GM08714 (cell line): ENCODE measurements around the gene SND1.
"Not testable (repeated sequence)": the region's sequence is repeated elsewhere in the genome, so short reads cannot be mapped to it uniquely, and the experiment has no call there.

ENCODE experiments used
- H3K4me3 ChIP-seq: fragments of 200-500 bp; sonication (Bioruptor generic); 2 replicates; pipeline ENCODE4 v1.5.1; 2014; ENCODE audit warnings: mild to moderate bottlenecking, low read length, inconsistent platforms
- ZNF274 ChIP-seq: IDR thresholded peaks from 2 replicates; pipeline ENCODE4 v1.6.1; 2012; ENCODE audit warnings: mild to moderate bottlenecking, low read depth, low read length

SND1 gene

GRCh38 chr7:127835679-127836078 is 183.7 kb downstream of the SND1 start:
- H3K4me3 ChIP-seq, result no peak overlapping the region
- no peak for TF ChIP-seq ZNF274

GRCh38 chr7:127837816-127838410 is 185.9 kb downstream of the SND1 start:
- H3K4me3 ChIP-seq, result not testable (repeated sequence)

- no peak overlapping the region for H3K4me3 ChIP-seq
- TF ChIP-seq ZNF274, result no peak
Measured at GRCh38 chr7:127838816-127839415, 186.9 kb downstream of the SND1 start.

- no peak for TF ChIP-seq ZNF274
- no peak overlapping the region for H3K4me3 ChIP-seq
Measured at GRCh38 chr7:127840226-127840951, 188.4 kb downstream of the SND1 start.

GRCh38 chr7:127844165-127844564 is 192.2 kb downstream of the SND1 start:
- TF ChIP-seq ZNF274, result no peak
- no peak overlapping the region for H3K4me3 ChIP-seq

GRCh38 chr7:127844707-127845331 is 192.8 kb downstream of the SND1 start:
- no peak overlapping the region for H3K4me3 ChIP-seq
- no peak for TF ChIP-seq ZNF274

GRCh38 chr7:127845522-127846214 is 193.7 kb downstream of the SND1 start:
- no peak for TF ChIP-seq ZNF274
- no peak overlapping the region for H3K4me3 ChIP-seq

- TF ChIP-seq ZNF274, result no peak
- H3K4me3 ChIP-seq, result no peak overlapping the region
Measured at GRCh38 chr7:127847641-127848040, 195.6 kb downstream of the SND1 start.

- TF ChIP-seq ZNF274, result no peak
- H3K4me3 ChIP-seq, result no peak overlapping the region
Measured at GRCh38 chr7:127848241-127848640, 196.2 kb downstream of the SND1 start.

GRCh38 chr7:127850195-127850594 is 198.2 kb downstream of the SND1 start:
- no peak for TF ChIP-seq ZNF274
- H3K4me3 ChIP-seq, result no peak overlapping the region

- no peak for TF ChIP-seq ZNF274
- H3K4me3 ChIP-seq, result no peak overlapping the region
Measured at GRCh38 chr7:127854383-127854782, 202.4 kb downstream of the SND1 start.

GRCh38 chr7:127857464-127857841 is 205.5 kb downstream of the SND1 start:
- no peak for TF ChIP-seq ZNF274
- H3K4me3 ChIP-seq, result no peak overlapping the region

- TF ChIP-seq ZNF274, result no peak
- H3K4me3 ChIP-seq, result no peak overlapping the region
Measured at GRCh38 chr7:127858091-127858914, 206.3 kb downstream of the SND1 start.

- no peak for TF ChIP-seq ZNF274
- no peak overlapping the region for H3K4me3 ChIP-seq
Measured at GRCh38 chr7:127858915-127859189, 206.9 kb downstream of the SND1 start.

- H3K4me3 ChIP-seq, result no peak overlapping the region
- TF ChIP-seq ZNF274, result no peak
Measured at GRCh38 chr7:127859330-127859729, 207.3 kb downstream of the SND1 start.
